ENCODE results near the gene ARHGDIB.

Gene ARHGDIB

GRCh38 chr12:14956905-14957304 is 4.5 kb downstream of the ARHGDIB start:
- DNase-seq (ENCODE audit: low spot score) (no peak), FAIRE-seq (no peak)

DNA sequence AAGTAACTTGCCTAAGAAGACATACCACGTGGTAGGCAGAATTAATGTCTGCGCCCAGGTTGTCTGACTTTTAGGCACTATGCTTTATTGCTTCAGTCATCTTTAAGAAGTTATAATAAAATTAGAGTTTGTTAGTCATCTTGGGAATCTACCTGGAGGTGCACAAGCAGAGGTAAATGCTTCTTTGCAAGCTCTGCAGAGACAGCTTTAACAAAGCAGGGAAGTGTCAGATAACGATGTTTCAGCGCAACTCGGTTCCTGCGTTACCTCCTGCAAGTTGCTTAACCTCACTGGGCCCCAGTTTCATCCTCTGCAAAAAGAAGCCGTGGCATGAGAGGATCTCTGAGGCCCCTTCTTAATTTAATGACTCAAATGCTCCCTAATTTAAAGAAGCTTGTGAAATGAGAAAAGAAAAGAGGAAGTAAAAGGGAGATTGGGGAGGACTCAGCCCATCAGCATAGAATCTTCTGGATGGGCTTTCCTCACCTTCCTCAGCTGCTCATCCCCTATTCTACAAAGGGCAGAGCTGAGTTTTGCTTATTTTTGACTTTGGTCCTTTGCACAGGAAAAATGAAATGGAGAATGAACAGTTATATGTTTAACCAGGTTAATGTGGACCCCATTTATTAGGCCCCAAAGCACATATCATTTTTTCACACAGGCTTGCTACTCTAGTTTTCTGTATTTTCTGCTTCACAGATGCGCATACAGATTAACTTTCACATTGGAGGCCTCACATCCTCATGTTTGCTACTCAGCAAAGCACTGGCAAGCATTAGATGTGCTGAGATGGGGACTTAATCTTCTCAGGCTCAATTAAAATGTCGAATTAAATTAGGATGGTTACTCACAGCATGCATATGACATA is 5.1 kb downstream of the ARHGDIB start:
- FAIRE-seq (peak; percentile 72), DNase-seq (ENCODE audit: low spot score) (no peak)

GRCh38 chr12:14954269-14954668 is 7.1 kb downstream of the ARHGDIB start:
- FAIRE-seq (no peak), DNase-seq (ENCODE audit: low spot score) (no peak)

- DNase-seq (ENCODE audit: low spot score) (no peak), FAIRE-seq (no peak)
Observed at GRCh38 chr12:14953752-14954151, 7.6 kb downstream of the ARHGDIB start.

DNA sequence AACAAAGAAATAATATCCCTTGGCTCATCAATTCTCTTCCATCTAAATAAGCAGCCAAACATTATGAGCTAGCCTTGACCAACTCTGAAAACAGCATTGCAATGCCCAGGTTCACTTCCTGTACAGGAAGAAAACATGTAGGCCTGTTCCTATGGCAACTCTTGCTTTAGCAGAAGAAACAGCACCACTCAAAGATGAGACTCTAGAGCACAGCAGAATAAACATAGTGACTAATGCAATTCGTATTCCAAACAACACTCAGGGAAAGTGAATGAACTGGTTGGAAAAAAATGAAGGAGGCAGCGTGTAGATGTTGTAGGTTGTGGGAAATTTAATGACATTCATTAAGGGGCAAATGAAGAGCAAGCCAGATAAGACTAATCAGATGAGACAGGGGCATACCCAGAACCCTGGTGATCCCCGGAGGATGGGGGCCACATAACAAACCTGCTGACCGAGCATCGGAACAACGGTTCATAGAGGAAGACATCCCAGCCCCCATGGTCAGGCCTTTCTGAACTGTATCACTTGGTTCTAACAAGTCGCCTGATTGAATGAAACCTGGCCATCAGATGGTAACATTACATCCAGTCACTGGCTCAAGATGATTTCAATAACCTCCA is 9.0 kb downstream of the ARHGDIB start:
- DNase-seq (ENCODE audit: low spot score): peak; percentile 71

GRCh38 chr12:14951851-14952250 is 9.6 kb downstream of the ARHGDIB start:
- no peak for FAIRE-seq
- no peak for DNase-seq (ENCODE audit: low spot score)

More for the DNA sequence above, 9.0 kb downstream of the ARHGDIB start:
- FAIRE-seq: peak; percentile 66

DNA sequence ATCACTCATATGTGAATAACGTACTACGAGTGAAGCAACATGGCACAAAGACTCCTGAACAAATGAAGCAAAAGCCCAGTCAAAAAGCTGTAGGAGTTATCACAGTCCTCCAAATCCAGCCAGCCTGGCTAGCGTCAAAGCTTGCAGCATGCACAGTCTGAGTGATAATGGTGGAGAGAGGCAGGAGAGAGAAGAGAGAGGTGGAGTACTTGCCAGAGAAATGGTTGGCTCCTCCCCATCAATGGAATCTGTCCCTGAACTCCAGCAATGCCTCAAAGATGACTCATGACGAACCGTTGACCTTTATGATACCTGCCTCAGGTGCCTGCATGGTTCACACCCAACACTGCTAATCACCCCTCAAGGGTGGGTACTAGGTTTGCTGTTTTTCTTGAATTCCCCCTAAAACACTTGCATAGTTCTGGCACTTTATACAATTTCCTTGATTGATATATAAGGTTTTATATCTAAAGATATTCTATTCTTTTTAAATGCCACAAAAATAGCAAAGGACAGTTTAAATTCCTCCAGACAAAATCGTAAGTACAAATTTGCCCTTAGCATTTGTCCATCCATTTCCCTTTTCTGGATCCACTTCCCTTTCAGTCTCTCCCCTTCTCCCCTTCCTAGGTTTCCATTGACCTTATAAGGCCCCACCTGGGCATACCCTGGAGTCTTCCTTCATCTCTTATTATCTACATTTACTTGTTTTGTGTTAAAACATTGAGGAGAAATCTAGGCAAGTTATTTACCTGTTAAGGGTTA is 10.2 kb downstream of the ARHGDIB start:
- peak; percentile 37 for FAIRE-seq
- peak; percentile 66 for DNase-seq (ENCODE audit: low spot score)

- no peak for DNase-seq (ENCODE audit: low spot score)
- no peak for FAIRE-seq
Observed at GRCh38 chr12:14950421-14950820, 11.0 kb downstream of the ARHGDIB start.

GRCh38 chr12:14949631-14950030 is 11.8 kb downstream of the ARHGDIB start:
- no peak for FAIRE-seq
- no peak for DNase-seq (ENCODE audit: low spot score)

- FAIRE-seq (no peak), DNase-seq (ENCODE audit: low spot score) (no peak)
Observed at GRCh38 chr12:14948672-14949071, 12.7 kb downstream of the ARHGDIB start.

DNA sequence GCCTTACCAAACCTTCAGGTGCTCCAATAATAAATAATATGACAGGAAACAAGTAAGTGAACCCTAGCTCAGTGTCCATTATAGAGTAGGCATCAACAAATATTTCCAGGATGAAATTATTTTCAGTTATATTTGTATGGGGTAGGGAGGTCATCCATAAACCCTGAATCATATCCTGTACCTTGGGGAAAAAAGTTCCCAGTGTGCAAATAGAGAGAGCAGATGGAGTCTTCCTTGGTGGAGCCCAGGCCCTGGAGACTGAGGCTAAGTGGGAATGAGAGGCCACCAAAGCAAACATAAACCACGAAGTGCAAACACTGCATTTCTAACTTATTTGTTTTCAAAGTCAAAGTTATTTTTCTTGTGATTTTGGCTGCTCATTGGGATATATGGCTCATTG is 14.5 kb downstream of the ARHGDIB start:
- DNase-seq (ENCODE audit: low spot score) (no peak), FAIRE-seq (no peak)

GRCh38 chr12:14946162-14946561 is 15.2 kb downstream of the ARHGDIB start:
- DNase-seq (ENCODE audit: low spot score) (no peak), FAIRE-seq (no peak)

DNA sequence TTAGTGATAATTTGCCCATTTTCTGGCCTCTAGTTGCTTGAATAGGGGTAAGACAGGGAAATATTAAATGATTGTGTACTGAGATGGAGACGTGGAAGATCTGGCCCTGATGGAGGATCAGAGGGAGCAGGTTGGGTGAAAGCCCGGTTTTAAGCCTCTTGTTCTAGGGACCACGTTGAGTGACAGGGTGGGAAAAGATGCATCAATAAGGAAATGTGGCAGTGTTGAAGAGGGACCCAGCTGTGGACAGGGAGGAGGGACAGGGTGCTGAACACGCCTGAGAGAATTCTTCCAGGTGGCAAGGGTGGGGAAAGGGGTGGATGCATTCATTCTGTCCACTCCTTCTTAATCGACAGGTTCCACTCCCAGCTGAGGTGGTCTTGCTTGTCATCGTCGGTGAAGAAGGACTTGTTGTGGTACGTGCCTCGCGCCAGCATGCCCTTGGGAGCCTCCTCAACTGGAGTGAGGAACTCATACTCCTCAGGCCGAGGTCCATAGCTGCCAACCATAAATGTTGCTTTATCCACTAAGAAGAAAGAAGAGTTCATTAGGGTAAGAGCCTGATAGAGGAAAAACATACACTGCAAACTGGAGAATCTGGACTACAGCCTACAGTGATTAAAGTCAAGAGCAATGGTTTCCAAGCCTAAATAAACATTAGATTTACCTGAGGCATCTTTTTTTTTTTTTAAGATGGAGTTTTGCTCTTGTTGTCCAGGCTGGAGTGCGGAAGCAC is 19.0 kb downstream of the ARHGDIB start:
- peak; percentile 9 for FAIRE-seq
- no peak for DNase-seq (ENCODE audit: low spot score)

GRCh38 chr12:14941369-14941768 is 20.0 kb downstream of the ARHGDIB start:
- FAIRE-seq (peak; percentile 50), DNase-seq (ENCODE audit: low spot score) (no peak)

GRCh38 chr12:14938301-14938700 is 23.1 kb downstream of the ARHGDIB start, which contains the start of gene ERP27:
Gene ERP27, minus strand, starts transcription at chr12:14938537. Its CDS starts 29 bp downstream, at chr12:14938508.
- DNase-seq (ENCODE audit: low spot score): no peak
- no peak for FAIRE-seq

DNA sequence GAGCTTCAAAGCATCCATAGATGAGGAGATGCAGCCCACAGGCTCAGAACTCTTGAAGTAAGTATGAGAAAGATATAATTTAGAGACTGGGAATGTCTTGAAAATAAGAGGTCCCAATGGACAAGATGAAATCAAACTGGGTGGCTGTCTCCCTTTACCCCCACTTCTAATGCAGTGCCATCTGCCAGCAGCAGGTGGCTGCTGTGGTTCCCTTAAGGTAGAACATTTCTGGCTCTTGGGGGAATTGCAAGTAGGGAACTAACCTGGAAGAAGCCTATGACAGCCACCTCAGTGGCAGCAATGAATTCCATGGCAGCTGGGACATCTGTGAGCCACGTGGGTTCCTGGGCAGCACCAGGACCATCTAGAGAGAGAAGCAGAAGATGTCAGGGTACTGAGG is 23.7 kb downstream of the ARHGDIB start:
- FAIRE-seq (no peak), DNase-seq (ENCODE audit: low spot score) (no peak)

GRCh38 chr12:14937014-14937413 is 24.4 kb downstream of the ARHGDIB start:
- DNase-seq (ENCODE audit: low spot score): no peak
- no peak for FAIRE-seq

DNA sequence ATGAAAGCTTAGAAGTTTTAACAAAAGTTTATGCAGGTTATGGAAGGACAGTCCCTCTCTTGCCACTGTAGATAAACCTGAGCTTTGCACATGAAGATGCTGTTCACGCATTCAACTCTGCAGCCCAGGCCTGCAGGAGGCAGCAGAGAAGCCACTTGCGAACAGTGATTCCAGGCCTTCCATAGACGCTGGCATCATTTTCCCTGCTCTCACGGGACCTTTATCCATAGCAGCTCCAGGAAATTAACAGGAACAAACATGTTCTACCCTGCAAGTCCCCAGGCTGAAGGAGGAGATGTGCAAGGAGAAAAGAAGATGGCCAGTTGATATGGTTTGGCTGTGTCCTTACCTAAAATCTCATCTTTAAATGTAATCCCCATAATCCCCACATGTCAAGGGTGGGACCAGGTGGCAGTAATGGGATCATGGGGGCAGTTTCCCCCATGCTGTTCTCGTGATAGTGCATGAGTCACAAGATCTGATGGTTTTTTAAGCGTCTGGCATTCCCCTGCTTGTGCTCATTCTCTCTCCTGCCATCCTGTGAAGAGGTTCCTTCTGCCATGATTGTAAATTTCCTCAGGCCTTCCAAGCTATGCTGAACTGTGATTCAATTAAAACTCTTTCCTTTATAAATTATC is 25.1 kb downstream of the ARHGDIB start:
- no peak for DNase-seq (ENCODE audit: low spot score)

DNA sequence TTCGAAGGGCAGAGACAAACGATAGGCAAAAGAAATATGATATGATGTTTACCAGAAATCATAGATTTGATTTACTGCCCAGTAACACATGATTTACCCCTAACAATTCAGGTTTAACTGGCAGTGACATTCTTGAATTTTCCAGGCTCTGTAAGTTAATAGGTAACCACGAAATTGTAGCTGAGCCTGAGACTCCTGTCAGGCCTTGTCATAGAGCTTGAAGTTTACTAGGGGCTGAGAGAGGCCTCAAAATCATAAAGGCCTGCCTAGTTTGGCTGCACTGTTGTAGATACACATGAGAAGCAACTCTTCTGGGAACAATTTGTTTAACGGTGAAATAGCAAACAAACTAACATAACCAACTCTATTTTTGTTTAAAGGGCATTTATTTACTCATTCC is 26.4 kb downstream of the ARHGDIB start:
- no peak for FAIRE-seq

More for the DNA sequence above, 25.1 kb downstream of the ARHGDIB start:
- no peak for FAIRE-seq

GRCh38 chr12:14934511-14934910 is 26.9 kb downstream of the ARHGDIB start:
- no peak for DNase-seq (ENCODE audit: low spot score)
- peak; percentile 35 for FAIRE-seq

More for the DNA sequence above, 26.4 kb downstream of the ARHGDIB start:
- no peak for DNase-seq (ENCODE audit: low spot score)

Data from urothelium cell line (cell line).